ENCODE results near the gene HTR2C.
"Not testable (repeated sequence)": the region's sequence is repeated elsewhere in the genome, so short reads cannot be mapped to it uniquely, and the experiment has no call there.

Gene HTR2C

GRCh38 chrX:114619874-114620273 lies 36.0 kb downstream of the HTR2C start:
- no peak for DNase-seq (ENCODE audit: low spot score)
- H3K27me3 Mint-ChIP-seq (ENCODE audit: low read depth) = no peaks in the 10 kb centered on the region

GRCh38 chrX:114626323-114626722 lies 42.4 kb downstream of the HTR2C start:
- no peaks in the 10 kb centered on the region for H3K4me1 Mint-ChIP-seq (ENCODE audit: low read depth)
- no peak for DNase-seq (ENCODE audit: low spot score)
- no peaks in the 10 kb centered on the region for H3K36me3 Mint-ChIP-seq (ENCODE audit: low read depth)
- H3K27me3 Mint-ChIP-seq (ENCODE audit: low read depth) = no peaks in the 10 kb centered on the region
- H3K9me3 Mint-ChIP-seq = no peaks in the 10 kb centered on the region
- no peak overlapping the region for H3K4me3 Mint-ChIP-seq
- no peak overlapping the region for H3K27ac Mint-ChIP-seq

More at GRCh38 chrX:114619874-114620273, 36.0 kb downstream of the HTR2C start:
- no peak overlapping the region for H3K4me3 Mint-ChIP-seq
- no peaks in the 10 kb centered on the region for H3K9me3 Mint-ChIP-seq
- H3K4me1 Mint-ChIP-seq (ENCODE audit: low read depth) = no peaks in the 10 kb centered on the region
- no peaks in the 10 kb centered on the region for H3K36me3 Mint-ChIP-seq (ENCODE audit: low read depth)
- H3K27ac Mint-ChIP-seq = no peak overlapping the region

- Mint-ChIP-seq H3K9me3 (no peaks in the 10 kb centered on the region), H3K4me1 (ENCODE audit: low read depth) (no peaks in the 10 kb centered on the region), H3K36me3 (ENCODE audit: low read depth) (no peaks in the 10 kb centered on the region), H3K27me3 (ENCODE audit: low read depth) (no peaks in the 10 kb centered on the region), H3K4me3 (no peak overlapping the region), H3K27ac (no peak overlapping the region)
- no peak for DNase-seq (ENCODE audit: low spot score)
Measured at GRCh38 chrX:114635986-114636385, 52.1 kb downstream of the HTR2C start.

GRCh38 chrX:114650351-114650750 lies 66.5 kb downstream of the HTR2C start:
- no peaks in the 10 kb centered on the region for H3K27me3 Mint-ChIP-seq (ENCODE audit: low read depth)
- no peak overlapping the region for H3K27ac Mint-ChIP-seq
- DNase-seq (ENCODE audit: low spot score) = no peak
- H3K4me1 Mint-ChIP-seq (ENCODE audit: low read depth) = no peaks in the 10 kb centered on the region
- H3K36me3 Mint-ChIP-seq (ENCODE audit: low read depth) = no peaks in the 10 kb centered on the region
- H3K9me3 Mint-ChIP-seq = no peaks in the 10 kb centered on the region
- no peak overlapping the region for H3K4me3 Mint-ChIP-seq

- peaks cover 5% of the 10 kb centered on the region for H3K9me3 Mint-ChIP-seq
- no peak overlapping the region for H3K4me3 Mint-ChIP-seq
- no peaks in the 10 kb centered on the region for H3K36me3 Mint-ChIP-seq (ENCODE audit: low read depth)
- no peak overlapping the region for H3K27ac Mint-ChIP-seq
- no peaks in the 10 kb centered on the region for H3K4me1 Mint-ChIP-seq (ENCODE audit: low read depth)
- DNase-seq (ENCODE audit: low spot score) = no peak
- no peaks in the 10 kb centered on the region for H3K27me3 Mint-ChIP-seq (ENCODE audit: low read depth)
Measured at GRCh38 chrX:114675365-114675764, 91.5 kb downstream of the HTR2C start.

- not testable (repeated sequence) for H3K4me3 Mint-ChIP-seq; H3K36me3 Mint-ChIP-seq (ENCODE audit: low read depth); H3K27ac Mint-ChIP-seq; H3K9me3 Mint-ChIP-seq; H3K27me3 Mint-ChIP-seq (ENCODE audit: low read depth); H3K4me1 Mint-ChIP-seq (ENCODE audit: low read depth); DNase-seq (ENCODE audit: low spot score)
Measured at GRCh38 chrX:114700533-114700932, 116.6 kb downstream of the HTR2C start.

- Mint-ChIP-seq H3K4me1 (ENCODE audit: low read depth) (no peaks in the 10 kb centered on the region), H3K27me3 (ENCODE audit: low read depth) (no peaks in the 10 kb centered on the region), H3K9me3 (no peaks in the 10 kb centered on the region), H3K4me3 (no peak overlapping the region), H3K36me3 (ENCODE audit: low read depth) (no peaks in the 10 kb centered on the region), H3K27ac (no peak overlapping the region)
- no peak for DNase-seq (ENCODE audit: low spot score)
Measured at GRCh38 chrX:114709406-114709805, 125.5 kb downstream of the HTR2C start.

GRCh38 chrX:114710571-114710970 lies 126.7 kb downstream of the HTR2C start:
- no peak overlapping the region for H3K27ac Mint-ChIP-seq
- no peak overlapping the region for H3K4me3 Mint-ChIP-seq
- no peaks in the 10 kb centered on the region for H3K9me3 Mint-ChIP-seq
- H3K36me3 Mint-ChIP-seq (ENCODE audit: low read depth) = no peaks in the 10 kb centered on the region
- H3K4me1 Mint-ChIP-seq (ENCODE audit: low read depth) = no peaks in the 10 kb centered on the region
- H3K27me3 Mint-ChIP-seq (ENCODE audit: low read depth) = no peaks in the 10 kb centered on the region
- no peak for DNase-seq (ENCODE audit: low spot score)

- Mint-ChIP-seq H3K9me3 (no peaks in the 10 kb centered on the region), H3K27me3 (ENCODE audit: low read depth) (no peaks in the 10 kb centered on the region), H3K27ac (no peak overlapping the region), H3K36me3 (ENCODE audit: low read depth) (no peaks in the 10 kb centered on the region), H3K4me1 (ENCODE audit: low read depth) (no peaks in the 10 kb centered on the region), H3K4me3 (no peak overlapping the region)
- no peak for DNase-seq (ENCODE audit: low spot score)
Measured at GRCh38 chrX:114712466-114712865, 128.6 kb downstream of the HTR2C start.

- no peak overlapping the region for H3K27ac Mint-ChIP-seq
- no peaks in the 10 kb centered on the region for H3K36me3 Mint-ChIP-seq (ENCODE audit: low read depth)
- H3K9me3 Mint-ChIP-seq = no peaks in the 10 kb centered on the region
- H3K4me1 Mint-ChIP-seq (ENCODE audit: low read depth) = no peaks in the 10 kb centered on the region
- H3K4me3 Mint-ChIP-seq = no peak overlapping the region
- H3K27me3 Mint-ChIP-seq (ENCODE audit: low read depth) = no peaks in the 10 kb centered on the region
- DNase-seq (ENCODE audit: low spot score) = no peak
Measured at GRCh38 chrX:114715096-114715495, 131.2 kb downstream of the HTR2C start.

- Mint-ChIP-seq H3K4me1 (ENCODE audit: low read depth) (no peaks in the 10 kb centered on the region), H3K27me3 (ENCODE audit: low read depth) (no peaks in the 10 kb centered on the region), H3K4me3 (no peak overlapping the region), H3K27ac (no peak overlapping the region), H3K36me3 (ENCODE audit: low read depth) (no peaks in the 10 kb centered on the region), H3K9me3 (no peaks in the 10 kb centered on the region)
- DNase-seq (ENCODE audit: low spot score) = no peak
Measured at GRCh38 chrX:114717921-114718320, 134.0 kb downstream of the HTR2C start.

- Mint-ChIP-seq H3K4me1 (ENCODE audit: low read depth) (no peaks in the 10 kb centered on the region), H3K27ac (no peak overlapping the region), H3K4me3 (no peak overlapping the region), H3K27me3 (ENCODE audit: low read depth) (no peaks in the 10 kb centered on the region), H3K9me3 (peaks cover 4% of the 10 kb centered on the region), H3K36me3 (ENCODE audit: low read depth) (no peaks in the 10 kb centered on the region)
- no peak for DNase-seq (ENCODE audit: low spot score)
Measured at GRCh38 chrX:114766541-114766940, 182.7 kb downstream of the HTR2C start.

- Mint-ChIP-seq H3K4me1 (ENCODE audit: low read depth) (no peaks in the 10 kb centered on the region), H3K36me3 (ENCODE audit: low read depth) (no peaks in the 10 kb centered on the region), H3K4me3 (no peak overlapping the region), H3K27me3 (ENCODE audit: low read depth) (no peaks in the 10 kb centered on the region), H3K27ac (no peak overlapping the region), H3K9me3 (no peaks in the 10 kb centered on the region)
- DNase-seq (ENCODE audit: low spot score) = no peak
Measured at GRCh38 chrX:114774691-114775090, 190.8 kb downstream of the HTR2C start.

GRCh38 chrX:114782925-114783324 lies 199.0 kb downstream of the HTR2C start:
- Mint-ChIP-seq H3K4me3 (no peak overlapping the region), H3K9me3 (no peaks in the 10 kb centered on the region)

GRCh38 chrX:114787061-114787460 lies 203.2 kb downstream of the HTR2C start:
- Mint-ChIP-seq H3K4me1 (ENCODE audit: low read depth) (no peaks in the 10 kb centered on the region), H3K27me3 (ENCODE audit: low read depth) (no peaks in the 10 kb centered on the region), H3K27ac (no peak overlapping the region), H3K4me3 (no peak overlapping the region), H3K36me3 (ENCODE audit: low read depth) (no peaks in the 10 kb centered on the region), H3K9me3 (no peaks in the 10 kb centered on the region)
- DNase-seq (ENCODE audit: low spot score) = no peak

More at GRCh38 chrX:114782925-114783324, 199.0 kb downstream of the HTR2C start:
- H3K27ac Mint-ChIP-seq = no peak overlapping the region
- H3K36me3 Mint-ChIP-seq (ENCODE audit: low read depth) = no peaks in the 10 kb centered on the region
- H3K4me1 Mint-ChIP-seq (ENCODE audit: low read depth) = no peaks in the 10 kb centered on the region
- DNase-seq (ENCODE audit: low spot score) = no peak
- H3K27me3 Mint-ChIP-seq (ENCODE audit: low read depth) = no peaks in the 10 kb centered on the region

Data from T-helper 2 cell treated with Interferon-gamma antibody and Interleukin-4, amounts not matched to agents 5 μg/mL and 100 μg/mL, for 36 hours (primary cell).